ENCODE results near the gene COL4A1.

GRCh38 chr13:110276553-110276950 is 30.4 kb downstream of the COL4A1 start:
- TF ChIP-seq EZH2 (IDR thresholded peaks at IDR 0.05; ENCODE audit: insufficient read depth, poor library complexity, severe bottlenecking) (no peak), EZH2phosphoT487 (IDR thresholded peaks at IDR 0.05; ENCODE audit: insufficient read depth, low read depth) (no peak)

Measured in GM23248 (cell line).